SK-N-MC (cell line): Measurements from ENCODE around the gene DPEP2.
"Not testable (repeated sequence)": the region's sequence is repeated elsewhere in the genome, so short reads cannot be mapped to it uniquely, and the experiment has no call there.

ENCODE experiments used
- DNase-seq: peaks from one replicate; pipeline ENCODE4 v3.0.0-alpha.2; 2011; ENCODE audit warnings: low read depth, low spot score
- H3K27ac ChIP-seq: fragments of 200-600 bp; sonication (generic); 2 replicates; pipeline ENCODE4 v1.5.1; 2016; ENCODE audit warnings: mixed run types
- H3K36me3 ChIP-seq: fragments of 200-600 bp; sonication (generic); 2 replicates; pipeline ENCODE4 v1.6.1; 2017; ENCODE audit warnings: antibody characterized with exemption, low read length, mixed read lengths; ENCODE audit not compliant: insufficient read depth
- H3K4me3 ChIP-seq: fragments of 200-600 bp; sonication (generic); 2 replicates; pipeline ENCODE4 v1.5.1; 2016
- H3K9ac ChIP-seq: fragments of 200-600 bp; sonication (generic); 2 replicates; pipeline ENCODE4 v1.8.0; 2017; ENCODE audit warnings: mixed run types, mixed read lengths; ENCODE audit not compliant: insufficient read length
- H3K9me3 ChIP-seq: fragments of 200-600 bp; sonication (generic); 2 replicates; pipeline ENCODE4 v1.6.1; 2017; ENCODE audit warnings: low read depth, mild to moderate bottlenecking, antibody characterized with exemption, low read length, moderate library complexity, mixed read lengths
- EZH2 ChIP-seq: fragments of 200-600 bp; sonication (generic); IDR thresholded peaks from one replicate; pipeline ENCODE4 v1.6.1; 2017; ENCODE audit warnings: antibody characterized with exemption
- FOXP2 ChIP-seq: optimal IDR thresholded peaks from 2 replicates; pipeline ENCODE3; 2011; ENCODE audit warnings: mild to moderate bottlenecking, moderate library complexity; ENCODE audit not compliant: insufficient read depth; ENCODE audit errors: extremely low read length, control extremely low read depth
- POLR2AphosphoS5 ChIP-seq: IDR thresholded peaks from 2 replicates; pipeline ENCODE4 v1.6.1; 2012; ENCODE audit warnings: mild to moderate bottlenecking, low read depth, low read length, borderline replicate concordance

The DPEP2 gene, protein sequence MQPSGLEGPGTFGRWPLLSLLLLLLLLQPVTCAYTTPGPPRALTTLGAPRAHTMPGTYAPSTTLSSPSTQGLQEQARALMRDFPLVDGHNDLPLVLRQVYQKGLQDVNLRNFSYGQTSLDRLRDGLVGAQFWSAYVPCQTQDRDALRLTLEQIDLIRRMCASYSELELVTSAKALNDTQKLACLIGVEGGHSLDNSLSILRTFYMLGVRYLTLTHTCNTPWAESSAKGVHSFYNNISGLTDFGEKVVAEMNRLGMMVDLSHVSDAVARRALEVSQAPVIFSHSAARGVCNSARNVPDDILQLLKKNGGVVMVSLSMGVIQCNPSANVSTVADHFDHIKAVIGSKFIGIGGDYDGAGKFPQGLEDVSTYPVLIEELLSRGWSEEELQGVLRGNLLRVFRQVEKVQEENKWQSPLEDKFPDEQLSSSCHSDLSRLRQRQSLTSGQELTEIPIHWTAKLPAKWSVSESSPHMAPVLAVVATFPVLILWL

DNA sequence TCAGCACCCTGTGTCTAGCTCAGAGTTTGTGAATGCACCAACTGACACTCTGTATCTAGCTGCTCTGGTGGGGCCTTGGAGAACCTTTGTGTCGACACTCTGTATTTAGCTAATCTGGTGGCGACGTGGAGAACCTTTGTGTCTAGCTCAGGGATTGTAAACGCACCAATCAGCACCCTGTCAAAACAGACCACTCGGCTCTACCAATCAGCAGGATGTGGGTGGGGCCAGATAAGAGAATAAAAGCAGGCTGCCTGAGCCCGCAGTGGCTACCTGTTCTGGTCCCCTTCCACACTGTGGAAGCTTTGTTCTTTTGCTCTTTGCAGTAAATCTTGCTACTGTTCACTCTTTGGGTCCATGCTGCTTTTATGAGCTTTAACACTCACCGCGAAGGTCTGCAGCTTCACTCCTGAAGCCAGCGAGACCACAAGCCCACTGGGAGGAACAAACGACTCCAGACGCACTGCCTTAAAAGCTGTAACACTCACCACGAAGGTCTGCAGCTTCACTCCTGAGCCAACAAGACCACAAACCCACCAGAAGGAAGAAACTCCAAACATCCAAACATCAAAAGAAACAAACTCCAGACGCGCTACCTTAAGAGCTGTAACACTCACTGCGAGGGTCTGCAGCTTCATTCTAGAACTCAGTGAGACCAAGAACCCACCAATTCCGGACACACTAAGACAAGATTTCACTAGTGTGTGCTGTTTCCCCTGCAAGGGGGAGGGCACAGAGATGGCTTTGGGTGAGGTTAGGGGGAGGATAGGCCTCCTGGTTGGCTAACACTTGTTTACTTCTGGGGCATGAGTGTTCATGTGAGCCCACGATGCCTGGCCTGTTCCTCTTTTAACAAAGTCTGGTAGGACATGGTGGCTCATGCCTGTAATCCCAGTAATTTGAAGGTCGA, at the start of gene DPEP2:
TSS of gene DPEP2 (minus strand) at position 706 of the 910 bp plus-strand sequence. CDS start 6,272 bp downstream, outside the sequence.
- H3K4me3 ChIP-seq, H3K9me3 ChIP-seq, H3K36me3 ChIP-seq, H3K27ac ChIP-seq, H3K9ac ChIP-seq, DNase-seq: not testable (repeated sequence)

DNA sequence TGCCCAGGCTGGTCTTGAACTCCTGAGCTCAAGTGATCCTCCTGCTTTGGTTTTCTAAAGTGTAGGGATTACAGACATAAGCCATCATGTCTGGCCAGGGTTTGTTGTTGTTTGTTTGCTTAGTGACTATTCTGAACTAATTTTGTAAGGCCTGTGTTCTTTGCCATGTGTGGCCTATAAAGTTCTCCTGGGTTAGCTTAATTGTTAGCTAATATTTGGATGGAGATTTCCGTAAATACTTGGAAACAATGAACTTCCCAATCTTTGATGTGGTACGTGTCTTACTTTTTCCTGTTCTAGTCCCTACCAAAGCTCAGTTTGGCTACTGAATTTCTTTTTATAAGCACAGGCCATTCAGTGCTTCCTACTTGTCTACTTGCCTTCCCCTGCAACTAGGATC, 48.7 kb upstream of the DPEP2 start:
- Histone ChIP-seq H3K36me3 (no peaks in the 10 kb centered on the region; the same call in 1 of the 2 replicates), H3K9me3 (no peaks in the 10 kb centered on the region), H3K4me3 (no peak overlapping the region), H3K27ac (no peak overlapping the region), H3K9ac (no peak overlapping the region)
- TF ChIP-seq EZH2, result no peak
- TF ChIP-seq POLR2AphosphoS5, result no peak
- TF ChIP-seq FOXP2, result no peak
- no peak for DNase-seq

DNA sequence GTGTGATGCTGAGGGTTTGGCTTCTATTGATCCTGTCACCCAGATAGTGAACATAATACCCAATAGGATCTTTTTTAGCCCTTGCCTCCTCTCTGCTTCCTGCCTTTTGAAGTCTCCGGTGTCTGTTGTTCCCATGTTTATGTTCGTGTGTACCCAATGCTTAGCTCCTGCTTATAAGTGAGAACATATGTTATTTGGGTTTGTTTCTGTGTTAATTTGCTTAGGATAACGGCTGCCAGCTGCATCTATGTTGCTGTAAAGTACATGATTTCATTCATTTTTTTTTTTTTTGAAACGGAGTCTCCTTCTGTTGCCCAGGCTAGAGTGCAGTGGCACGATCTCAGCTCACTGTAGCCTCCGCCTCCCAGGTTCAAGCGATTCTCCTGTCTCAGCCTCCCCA, 46.8 kb upstream of the DPEP2 start:
- DNase-seq, result no peak
- Histone ChIP-seq H3K27ac (no peak overlapping the region), H3K9me3 (no peaks in the 10 kb centered on the region), H3K36me3 (no peaks in the 10 kb centered on the region; the same call in 1 of the 2 replicates), H3K4me3 (no peak overlapping the region), H3K9ac (no peak overlapping the region)
- TF ChIP-seq FOXP2, result no peak
- no peak for TF ChIP-seq EZH2
- TF ChIP-seq POLR2AphosphoS5, result no peak

DNA sequence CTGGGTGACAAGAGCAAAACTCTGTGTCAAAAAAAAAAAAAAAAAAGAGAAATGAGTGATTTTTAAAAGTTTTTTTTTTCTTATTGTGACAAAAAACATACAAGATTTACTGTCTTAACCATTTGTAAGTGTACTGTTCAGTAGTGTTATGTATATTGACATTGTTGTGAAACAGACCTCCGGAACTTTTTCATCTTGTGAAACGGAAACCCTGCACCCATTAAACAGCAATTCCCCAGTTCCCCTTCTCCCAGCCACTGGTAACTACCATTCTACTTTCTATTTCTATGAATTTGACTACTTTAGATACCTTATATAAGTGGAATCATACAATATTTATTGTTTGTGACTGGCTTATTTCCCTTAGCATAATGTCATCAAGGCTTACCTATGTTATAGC, 42.5 kb upstream of the DPEP2 start:
- DNase-seq, result no peak
- H3K9ac ChIP-seq, result no peak overlapping the region
- TF ChIP-seq POLR2AphosphoS5, result no peak
- TF ChIP-seq EZH2, result no peak
- no peak for TF ChIP-seq FOXP2
- H3K4me3 ChIP-seq, result no peak overlapping the region
- no peaks in the 10 kb centered on the region for H3K9me3 ChIP-seq
- H3K36me3 ChIP-seq, result no peaks in the 10 kb centered on the region; the same call in 1 of the 2 replicates
- H3K27ac ChIP-seq, result no peak overlapping the region

DNA sequence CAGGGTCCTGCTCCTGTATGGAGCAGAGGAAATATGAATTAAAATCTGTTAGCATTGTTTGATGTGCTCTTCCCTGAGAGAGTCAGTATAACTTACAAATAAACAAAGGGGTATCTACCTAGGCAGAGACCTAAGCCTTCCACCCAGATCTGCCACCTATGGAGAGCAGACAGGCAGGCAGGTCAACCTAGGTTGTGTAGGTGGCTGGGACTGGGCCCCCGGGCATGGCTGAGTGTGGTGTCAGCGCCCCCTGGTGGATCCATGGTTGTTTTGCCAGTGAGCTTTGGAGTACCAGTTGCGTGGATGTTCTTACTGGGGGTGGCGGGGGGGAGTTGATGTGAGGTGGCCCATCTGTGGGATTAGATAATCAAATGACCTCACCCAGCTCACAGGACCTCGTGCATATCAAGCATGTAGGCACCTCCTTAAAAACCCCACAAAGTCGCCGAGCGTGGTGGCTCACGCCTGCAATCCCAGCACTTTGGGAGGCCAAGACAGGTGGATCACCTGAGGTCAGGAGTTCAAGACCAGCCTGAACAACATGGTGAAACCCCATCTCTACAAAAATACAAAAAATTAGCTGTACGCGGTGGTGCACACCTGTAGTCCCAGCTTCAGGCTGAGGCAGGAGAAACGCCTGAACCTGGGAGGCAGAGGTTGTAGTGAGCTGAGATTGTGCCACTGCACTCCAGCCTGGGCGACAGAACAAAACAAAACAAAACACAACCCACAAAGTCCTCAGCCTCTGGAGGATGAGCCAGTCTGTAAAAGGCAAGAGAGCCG, 41.4 kb upstream of the DPEP2 start:
- Histone ChIP-seq H3K27ac (no peak overlapping the region), H3K4me3 (no peak overlapping the region), H3K36me3 (no peaks in the 10 kb centered on the region; the same call in 1 of the 2 replicates), H3K9me3 (no peaks in the 10 kb centered on the region), H3K9ac (no peak overlapping the region)
- no peak for DNase-seq
- TF ChIP-seq FOXP2 (no peak), POLR2AphosphoS5 (no peak), EZH2 (no peak)

DNA sequence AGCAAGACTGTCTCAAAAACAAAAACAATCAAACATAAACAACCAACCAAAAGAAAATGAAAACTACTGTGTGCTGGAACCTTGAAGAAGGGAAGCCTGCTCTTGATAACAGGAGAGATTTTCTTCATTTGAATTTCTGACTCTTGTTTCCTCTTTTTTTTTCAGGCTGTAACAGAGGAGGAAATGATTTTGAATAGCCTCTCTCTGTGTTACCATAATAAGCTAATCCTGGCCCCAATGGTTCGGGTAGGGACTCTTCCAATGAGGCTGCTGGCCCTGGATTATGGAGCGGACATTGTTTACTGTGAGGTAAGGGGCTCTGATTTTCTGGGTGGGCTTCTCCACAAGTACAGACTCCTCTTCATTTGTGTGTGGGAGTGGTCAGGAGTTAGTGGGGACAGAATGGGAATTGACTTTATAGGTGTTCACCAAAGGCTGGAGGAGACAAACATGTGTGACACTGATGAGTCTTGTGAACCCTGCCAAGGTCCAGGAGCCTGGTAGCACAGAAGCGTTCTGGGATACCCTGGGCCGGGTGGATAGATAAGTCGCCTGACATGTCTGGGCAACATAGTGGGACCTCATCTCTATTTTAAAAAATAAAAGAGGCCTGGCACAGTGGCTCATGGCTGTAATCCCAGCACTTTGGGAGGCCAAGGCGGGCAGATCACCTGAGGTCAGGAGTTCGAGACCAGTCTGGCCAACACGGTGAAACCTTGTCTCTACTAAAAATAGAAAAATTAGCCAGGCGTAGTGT, 38.7 kb upstream of the DPEP2 start:
- Histone ChIP-seq H3K4me3 (no peak overlapping the region), H3K27ac (no peak overlapping the region)

DNA sequence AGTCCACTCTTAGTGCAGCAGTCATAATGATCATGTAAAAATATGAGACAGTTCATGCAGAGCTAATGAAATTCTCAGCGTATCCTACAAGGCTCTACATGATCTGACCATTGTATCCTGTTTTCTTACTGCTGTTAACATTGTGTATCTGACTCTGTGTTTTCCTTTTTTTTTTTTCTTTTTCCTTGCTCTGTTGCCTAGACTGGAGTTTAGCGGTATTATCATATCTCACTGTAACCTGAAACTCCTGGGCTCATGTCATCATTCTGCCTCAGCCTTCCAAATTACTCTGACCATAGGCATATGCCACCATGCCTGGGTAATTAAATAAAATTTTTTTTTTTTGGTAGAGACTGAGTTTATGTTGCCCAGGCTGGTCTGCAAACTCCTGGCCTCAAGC, 35.9 kb upstream of the DPEP2 start:
- Histone ChIP-seq H3K27ac (no peak overlapping the region), H3K4me3 (no peak overlapping the region), H3K9me3 (no peaks in the 10 kb centered on the region), H3K9ac (no peak overlapping the region), H3K36me3 (no peaks in the 10 kb centered on the region; the same call in 1 of the 2 replicates)
- no peak for DNase-seq
- TF ChIP-seq POLR2AphosphoS5, result no peak

More for the DNA sequence above, 38.7 kb upstream of the DPEP2 start:
- TF ChIP-seq FOXP2 (no peak), EZH2 (no peak), POLR2AphosphoS5 (no peak)
- no peaks in the 10 kb centered on the region for H3K9me3 ChIP-seq
- H3K36me3 ChIP-seq, result no peaks in the 10 kb centered on the region; the same call in 1 of the 2 replicates
- no peak for DNase-seq
- H3K9ac ChIP-seq, result no peak overlapping the region
